Activated CD8-positive, alpha-beta memory T cell treated with anti-CD3 and anti-CD28 coated beads, Interleukin-2, amount 50 U/mL, for 1 hour (primary cell): ENCODE measurements around the gene RELCH.

Experiments
- DNase-seq: peaks from one replicate; pipeline ENCODE4 v3.0.0-alpha.2; 2020; ENCODE audit errors: extremely low read depth

The RELCH gene

GRCh38 chr18:62258616-62259015 is 71.6 kb downstream of the RELCH start:
- DNase-seq = no peak

GRCh38 chr18:62262061-62262460 is 75.0 kb downstream of the RELCH start:
- no peak for DNase-seq

GRCh38 chr18:62264984-62265383 is 77.9 kb downstream of the RELCH start:
- DNase-seq = no peak

GRCh38 chr18:62277045-62277444 is 90.0 kb downstream of the RELCH start:
- no peak for DNase-seq

- no peak for DNase-seq
These were observed 92.5 kb downstream of the RELCH start for GRCh38 chr18:62279561-62279960.

- DNase-seq = no peak
These were observed 93.0 kb downstream of the RELCH start for GRCh38 chr18:62280058-62280457.

GRCh38 chr18:62280786-62281185 is 93.7 kb downstream of the RELCH start:
- no peak for DNase-seq

- DNase-seq = no peak
These were observed 94.6 kb downstream of the RELCH start for GRCh38 chr18:62281684-62282083.

GRCh38 chr18:62282188-62282629 is 95.2 kb downstream of the RELCH start:
- DNase-seq = no peak

- no peak for DNase-seq
These were observed 97.6 kb downstream of the RELCH start for GRCh38 chr18:62284637-62285036.

GRCh38 chr18:62285281-62285680 is 98.2 kb downstream of the RELCH start:
- DNase-seq = no peak

GRCh38 chr18:62287781-62288664 is 101.0 kb downstream of the RELCH start:
- DNase-seq = no peak

- no peak for DNase-seq
These were observed 101.6 kb downstream of the RELCH start for GRCh38 chr18:62288665-62289008.

GRCh38 chr18:62289047-62289446 is 102.0 kb downstream of the RELCH start:
- DNase-seq = no peak

GRCh38 chr18:62294073-62294472 is 107.0 kb downstream of the RELCH start:
- no peak for DNase-seq

- no peak for DNase-seq
These were observed 113.4 kb downstream of the RELCH start for GRCh38 chr18:62300359-62300963.

- no peak for DNase-seq
These were observed 114.3 kb downstream of the RELCH start for GRCh38 chr18:62301322-62301721.

- DNase-seq = no peak
These were observed 125.8 kb downstream of the RELCH start for GRCh38 chr18:62312851-62313250.

- DNase-seq = no peak
These were observed 131.4 kb downstream of the RELCH start for GRCh38 chr18:62318228-62319180.

- no peak for DNase-seq
These were observed 134.1 kb downstream of the RELCH start for GRCh38 chr18:62321201-62321600.

- DNase-seq = no peak
These were observed 136.6 kb downstream of the RELCH start for GRCh38 chr18:62323483-62324180.
